ENCODE measurements around the gene HTRA1.

- no peak for TF ChIP-seq EZH2 (IDR thresholded peaks at IDR 0.05; ENCODE audit: low read length, unreplicated experiment)
- no peak for TF ChIP-seq CTCF (conservative IDR thresholded peaks at IDR 0.05; ENCODE audit: low read depth, low read length)
Observed at GRCh38 chr10:122419876-122420623, 41.3 kb upstream of the HTRA1 start.
